H1 (cell line): ENCODE results near the gene KIAA0513.

Source experiments
- FOSL1 ChIP-seq: IDR thresholded peaks from 2 replicates; pipeline ENCODE4 v1.6.1; 2011; ENCODE audit warnings: mild to moderate bottlenecking, low read depth, low read length, moderate library complexity; ENCODE audit not compliant: insufficient read depth
- HDAC2 ChIP-seq, 2 experiments: fragments of 300-600 bp in 1 of 2; sonication (generic) in 1 of 2; IDR thresholded peaks; 2 replicates each; pipeline ENCODE4 v1.6.1; 2011 to 2012; ENCODE audit warnings: low read depth in 2 of 2, low read length in 2 of 2, mild to moderate bottlenecking in 2 of 2, moderate library complexity in 2 of 2, borderline replicate concordance in 1 of 2, inconsistent platforms in 1 of 2
- POLR2AphosphoS5 ChIP-seq: IDR thresholded peaks from 2 replicates; pipeline ENCODE4 v1.6.1; 2011; ENCODE audit warnings: low read depth, low read length
- SP1 ChIP-seq: IDR thresholded peaks from 2 replicates; pipeline ENCODE4 v1.6.1; 2011; ENCODE audit warnings: low read depth, low read length
- TAF1 ChIP-seq: IDR thresholded peaks from 2 replicates; pipeline ENCODE4 v1.6.1; 2011; ENCODE audit warnings: mild to moderate bottlenecking, low read depth, low read length
- TF ChIP-seq, protein P1 (sequence below), 3 experiments: IDR thresholded peaks; 1 replicate in 2 of 3; 2 replicates in 1 of 3; pipeline versions ENCODE4 v1.5.1 to v1.6.1; 2011; ENCODE audit warnings: low read length in 3 of 3, mild to moderate bottlenecking in 3 of 3, inconsistent platforms in 2 of 3, low read depth in 1 of 3, moderate library complexity in 1 of 3; ENCODE audit not compliant: insufficient read depth in 1 of 3; ENCODE audit errors: control extremely low read depth in 1 of 3
- TF ChIP-seq, protein P2 (sequence below): IDR thresholded peaks from 2 replicates; pipeline ENCODE4 v1.6.1; 2012; ENCODE audit warnings: inconsistent platforms

DNA sequence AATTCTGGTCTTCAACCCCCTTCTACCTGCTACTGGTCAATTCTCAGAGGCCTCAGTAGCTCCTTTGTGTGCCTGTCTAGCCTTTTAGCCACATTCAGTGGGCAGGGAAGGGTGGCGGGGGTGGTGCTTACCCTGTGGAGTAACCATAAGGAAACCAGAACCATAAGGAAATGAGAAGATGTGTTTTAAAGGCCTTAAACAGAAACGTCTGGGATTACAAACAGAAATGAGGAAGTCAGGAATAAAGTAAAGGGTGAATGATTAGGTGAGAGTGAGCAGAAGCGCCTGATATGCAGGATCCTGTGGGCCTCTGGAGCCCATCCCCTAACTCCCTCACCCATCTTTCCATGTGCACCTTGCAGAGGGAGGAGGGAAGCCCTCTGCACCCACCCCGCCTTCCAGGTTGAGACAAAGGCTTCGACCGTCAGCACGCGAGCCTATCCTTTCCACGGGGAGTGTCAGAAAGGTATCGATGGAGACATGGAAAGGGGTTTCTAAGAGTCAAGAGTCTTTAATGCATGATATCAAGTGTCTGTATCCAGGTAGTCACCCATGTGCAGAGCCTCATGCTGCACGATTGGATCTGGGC is 20.4 kb downstream of the KIAA0513 start:
- TF ChIP-seq SP1 (no peak), HDAC2 (IDR thresholded peaks at IDR 0.05; ENCODE audit: borderline replicate concordance in 1 of 2, low read depth in 2 of 2, low read length in 2 of 2) (no peak), FOSL1 (no peak), POLR2AphosphoS5 (no peak), TAF1 (no peak)
- TF ChIP-seq, protein P1, sequence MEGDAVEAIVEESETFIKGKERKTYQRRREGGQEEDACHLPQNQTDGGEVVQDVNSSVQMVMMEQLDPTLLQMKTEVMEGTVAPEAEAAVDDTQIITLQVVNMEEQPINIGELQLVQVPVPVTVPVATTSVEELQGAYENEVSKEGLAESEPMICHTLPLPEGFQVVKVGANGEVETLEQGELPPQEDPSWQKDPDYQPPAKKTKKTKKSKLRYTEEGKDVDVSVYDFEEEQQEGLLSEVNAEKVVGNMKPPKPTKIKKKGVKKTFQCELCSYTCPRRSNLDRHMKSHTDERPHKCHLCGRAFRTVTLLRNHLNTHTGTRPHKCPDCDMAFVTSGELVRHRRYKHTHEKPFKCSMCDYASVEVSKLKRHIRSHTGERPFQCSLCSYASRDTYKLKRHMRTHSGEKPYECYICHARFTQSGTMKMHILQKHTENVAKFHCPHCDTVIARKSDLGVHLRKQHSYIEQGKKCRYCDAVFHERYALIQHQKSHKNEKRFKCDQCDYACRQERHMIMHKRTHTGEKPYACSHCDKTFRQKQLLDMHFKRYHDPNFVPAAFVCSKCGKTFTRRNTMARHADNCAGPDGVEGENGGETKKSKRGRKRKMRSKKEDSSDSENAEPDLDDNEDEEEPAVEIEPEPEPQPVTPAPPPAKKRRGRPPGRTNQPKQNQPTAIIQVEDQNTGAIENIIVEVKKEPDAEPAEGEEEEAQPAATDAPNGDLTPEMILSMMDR (IDR thresholded peaks at IDR 0.05; ENCODE audit: control extremely low read depth in 1 of 3, insufficient read depth in 1 of 3, low read depth in 1 of 3, low read length in 3 of 3): no peak
- TF ChIP-seq, protein P2, sequence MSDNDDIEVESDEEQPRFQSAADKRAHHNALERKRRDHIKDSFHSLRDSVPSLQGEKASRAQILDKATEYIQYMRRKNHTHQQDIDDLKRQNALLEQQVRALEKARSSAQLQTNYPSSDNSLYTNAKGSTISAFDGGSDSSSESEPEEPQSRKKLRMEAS: no peak
